HG02610 (cell line): ENCODE results near the gene ZNF286A.
"Not testable (repeated sequence)": the region's sequence is repeated elsewhere in the genome, so short reads cannot be mapped to it uniquely, and the experiment has no call there.

ENCODE experiments used
- ATAC-seq: cut with Tn5 transposase; IDR thresholded peaks from one replicate; pipeline ENCODE4 v1.9.1; 2021; ENCODE audit warnings: mild to moderate bottlenecking, moderate library complexity; ENCODE audit not compliant: unreplicated experiment

ZNF286A gene

GRCh38 chr17:15698967-15699366 lies 585 bp upstream of the ZNF286A start:
- ATAC-seq, result not testable (repeated sequence)

GRCh38 chr17:15699937-15700336 lies 385 bp downstream of the ZNF286A start:
- not testable (repeated sequence) for ATAC-seq

- not testable (repeated sequence) for ATAC-seq
Measured at GRCh38 chr17:15704239-15704638, 4.7 kb downstream of the ZNF286A start.

DNA sequence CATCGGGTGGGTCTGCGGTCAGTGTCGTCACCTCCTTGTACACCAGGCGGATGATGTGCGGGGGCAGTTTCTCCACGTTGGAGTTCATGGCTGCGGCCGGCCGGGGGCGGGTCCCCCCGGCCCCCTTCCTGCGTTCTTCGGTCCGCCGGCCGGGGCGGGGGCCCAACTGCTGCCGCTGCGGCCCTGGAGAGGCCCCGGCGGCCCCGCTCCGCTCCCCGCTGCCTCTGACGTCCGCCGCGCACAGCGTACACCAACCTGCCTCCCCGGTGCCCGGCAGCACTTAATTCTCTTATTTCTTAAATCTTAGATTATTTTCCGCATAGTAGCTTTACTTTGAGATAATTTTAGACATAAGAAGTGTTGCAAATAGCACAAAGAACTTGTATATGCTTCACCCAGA lies 5.3 kb downstream of the ZNF286A start:
- ATAC-seq, result not testable (repeated sequence)

DNA sequence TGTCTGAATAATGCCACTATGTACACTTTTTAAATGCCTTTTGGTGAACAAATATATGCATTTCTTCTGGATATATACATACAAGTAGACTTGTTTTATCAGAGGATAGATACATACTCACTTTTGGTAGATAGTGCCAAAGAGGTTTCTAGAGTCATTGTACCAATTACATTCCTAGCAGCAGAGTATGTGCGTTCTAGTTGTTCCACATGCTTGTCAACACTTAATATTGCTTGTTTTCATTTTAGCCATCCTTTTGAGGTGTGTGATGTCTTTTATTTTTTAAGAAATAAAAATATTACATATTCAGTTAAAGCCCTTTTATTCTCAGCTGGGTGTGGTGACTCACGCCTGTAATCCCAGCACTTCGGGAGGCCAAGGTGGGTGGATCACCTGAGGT lies 9.3 kb downstream of the ZNF286A start:
- not testable (repeated sequence) for ATAC-seq

DNA sequence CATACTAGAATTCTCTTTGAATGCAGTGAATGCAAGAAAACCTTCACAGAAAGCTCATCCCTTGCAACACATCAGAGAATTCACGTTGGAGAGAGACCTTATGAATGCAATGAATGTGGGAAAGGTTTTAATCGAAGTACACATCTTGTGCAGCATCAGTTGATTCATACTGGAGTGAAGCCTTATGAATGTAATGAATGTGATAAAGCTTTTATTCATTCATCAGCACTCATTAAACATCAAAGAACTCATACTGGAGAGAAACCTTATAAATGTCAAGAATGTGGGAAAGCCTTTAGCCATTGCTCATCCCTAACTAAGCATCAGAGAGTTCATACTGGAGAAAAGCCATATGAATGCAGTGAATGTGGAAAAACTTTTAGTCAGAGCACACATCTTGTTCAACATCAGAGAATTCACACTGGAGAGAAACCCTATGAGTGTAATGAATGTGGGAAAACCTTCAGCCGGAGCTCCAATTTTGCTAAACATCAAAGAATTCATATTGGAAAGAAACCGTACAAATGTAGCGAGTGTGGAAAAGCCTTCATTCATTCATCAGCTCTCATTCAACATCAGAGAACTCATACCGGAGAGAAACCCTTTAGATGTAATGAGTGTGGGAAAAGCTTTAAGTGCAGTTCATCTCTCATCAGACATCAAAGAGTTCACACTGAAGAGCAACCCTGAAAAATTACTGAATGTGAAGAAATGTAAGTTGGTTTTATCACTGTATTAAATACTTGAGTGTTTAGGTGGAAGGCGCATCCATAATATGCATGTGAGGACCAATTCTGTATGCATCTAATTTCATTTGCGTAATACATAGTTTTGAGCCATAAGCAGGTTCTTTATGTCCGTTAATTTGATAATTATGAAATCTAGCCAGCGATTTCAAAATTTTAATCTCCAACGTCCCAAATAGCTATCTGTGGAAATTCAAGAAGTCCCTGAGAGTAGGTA lies 17.3 kb downstream of the ZNF286A start:
- not testable (repeated sequence) for ATAC-seq

DNA sequence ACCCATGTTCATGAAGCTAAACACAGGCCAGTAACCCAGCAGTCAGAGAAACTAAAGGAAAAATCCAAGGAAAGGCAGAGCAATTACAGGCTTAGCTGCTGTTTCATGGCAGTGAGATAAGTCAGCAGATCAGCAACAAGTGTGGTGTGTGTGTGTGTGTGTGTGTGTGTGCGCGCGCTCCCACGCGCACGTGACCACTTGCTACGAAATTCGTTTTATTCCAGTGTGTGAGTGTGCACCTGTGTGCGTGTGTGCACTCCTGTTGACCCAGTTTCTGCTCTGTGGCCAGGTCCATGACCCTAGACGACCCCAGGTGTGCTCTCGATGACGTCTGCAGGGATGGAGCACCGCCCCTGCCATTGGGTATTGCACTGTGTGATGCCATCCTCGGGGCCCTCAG lies 31.0 kb downstream of the ZNF286A start:
- not testable (repeated sequence) for ATAC-seq

DNA sequence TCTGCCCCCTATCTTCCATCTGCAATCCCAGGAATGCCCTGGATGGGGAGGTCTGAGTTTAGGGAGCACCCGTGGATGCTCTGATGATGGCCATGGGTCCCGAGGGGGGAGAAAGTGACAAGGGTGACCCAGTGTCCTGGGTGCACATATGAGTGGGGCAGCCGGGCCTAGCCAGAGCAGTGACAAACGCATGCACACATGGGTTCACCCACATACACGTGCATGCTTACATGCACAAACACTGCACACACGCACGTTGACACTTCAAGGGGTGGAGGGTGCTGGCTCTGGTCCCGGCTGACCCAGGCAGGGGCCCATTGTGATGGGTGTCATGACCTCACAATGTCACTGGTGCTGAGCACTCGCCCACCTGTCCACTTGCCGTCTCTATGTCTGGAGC lies 32.3 kb downstream of the ZNF286A start, which contains the start of gene TBC1D26:
TBC1D26 (plus strand) TSS at position 384 of the 400 bp plus-strand sequence. CDS start 3,066 bp downstream, outside the sequence.
- not testable (repeated sequence) for ATAC-seq

DNA sequence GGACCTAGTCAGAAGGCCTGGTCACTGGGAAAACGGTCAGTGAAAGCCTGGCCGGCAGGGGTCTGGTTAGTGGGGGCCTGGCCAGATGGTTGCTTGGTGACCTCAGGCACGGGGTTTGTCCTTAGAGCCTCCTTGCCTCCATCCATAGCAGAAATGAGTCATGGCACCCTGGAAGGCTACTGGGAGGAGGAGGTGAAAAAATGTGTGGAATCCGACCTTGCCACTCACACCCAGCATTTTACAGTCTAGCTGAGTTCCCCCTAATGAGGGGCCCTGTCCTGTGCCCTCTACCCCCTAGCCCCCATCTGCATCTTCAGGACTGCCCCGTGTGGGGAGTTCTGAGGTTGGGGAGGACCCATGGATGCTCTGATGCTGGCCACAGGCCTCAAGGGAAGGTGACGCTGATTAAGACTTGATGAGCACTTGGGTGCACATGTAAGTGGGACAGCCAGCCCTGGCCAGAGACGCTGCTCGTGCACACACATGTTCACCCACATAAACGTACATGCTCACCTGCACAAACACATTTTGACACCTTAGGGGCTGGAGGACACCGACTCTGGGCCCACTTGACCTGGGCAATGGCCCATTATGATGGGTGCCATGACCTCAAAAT lies 33.7 kb downstream of the ZNF286A start:
- not testable (repeated sequence) for ATAC-seq

DNA sequence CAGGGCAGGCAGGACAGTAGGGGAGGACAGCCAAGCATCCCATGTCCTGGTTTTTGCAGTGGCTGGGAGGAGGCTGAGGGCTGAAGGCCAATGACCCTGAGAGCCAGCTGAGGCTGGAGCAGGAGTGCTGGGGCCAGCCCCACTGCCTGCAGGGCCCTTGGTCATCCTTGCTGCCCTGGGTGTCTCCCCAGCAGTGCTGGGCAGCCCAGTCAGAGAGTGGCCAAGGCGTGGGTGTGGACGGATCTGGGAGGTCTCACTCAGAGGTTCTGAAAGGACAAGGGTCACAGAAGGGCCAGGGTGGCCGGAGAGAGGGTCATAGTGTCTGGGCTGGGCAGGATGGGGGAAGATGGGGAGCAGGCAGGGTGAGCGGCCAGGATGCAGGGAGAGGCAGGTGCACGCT lies 37.0 kb downstream of the ZNF286A start:
- ATAC-seq, result not testable (repeated sequence)

GRCh38 chr17:15738066-15738465 lies 38.5 kb downstream of the ZNF286A start:
- no peak for ATAC-seq

DNA sequence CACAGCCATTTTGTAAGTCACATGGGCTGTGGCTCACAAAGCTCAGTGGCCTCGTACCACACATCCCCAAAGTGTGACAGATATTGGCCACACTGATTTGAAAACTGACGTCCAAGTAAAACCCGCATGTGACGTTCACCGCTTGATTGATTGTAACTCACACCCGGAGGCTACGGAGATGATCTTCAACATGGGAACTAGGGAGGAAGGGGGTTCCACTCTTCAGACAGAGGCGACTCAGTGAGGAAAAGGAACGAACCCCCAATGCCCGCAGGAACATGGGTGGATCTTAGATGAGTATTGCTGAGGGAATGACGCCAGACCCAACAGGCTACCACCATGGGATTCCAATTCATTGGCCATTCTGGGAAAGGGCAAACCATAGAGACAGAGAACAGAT lies 39.7 kb downstream of the ZNF286A start:
- ATAC-seq, result not testable (repeated sequence)

GRCh38 chr17:15740041-15740440 lies 40.5 kb downstream of the ZNF286A start:
- ATAC-seq, result not testable (repeated sequence)

DNA sequence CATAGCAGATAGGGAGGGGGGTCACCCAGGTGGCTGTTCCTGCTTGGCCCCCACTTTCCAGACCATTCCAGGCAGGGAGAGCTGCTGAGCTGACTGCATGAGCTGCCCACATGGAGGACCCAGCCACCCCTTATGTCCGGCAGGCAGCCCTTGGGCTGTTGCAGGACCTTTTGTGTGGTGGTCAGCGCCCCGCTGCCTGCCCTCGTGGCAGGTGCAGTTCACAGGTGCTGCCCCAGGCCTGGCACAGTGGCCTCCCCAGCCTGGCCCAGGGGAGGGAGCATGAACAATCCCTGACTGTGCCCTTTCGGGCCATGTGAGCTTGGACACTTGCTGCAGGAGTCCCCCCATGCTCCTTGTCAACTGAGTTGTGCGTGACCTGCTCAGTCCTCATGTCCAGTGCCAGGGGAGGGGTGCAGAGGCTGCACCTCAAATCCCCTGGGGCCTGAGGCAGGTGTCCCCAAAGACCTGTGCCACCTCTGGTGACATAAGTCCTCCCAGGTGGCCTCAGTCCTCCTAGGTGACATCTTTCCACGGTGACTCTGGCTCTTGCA lies 41.1 kb downstream of the ZNF286A start:
- ATAC-seq, result no peak

DNA sequence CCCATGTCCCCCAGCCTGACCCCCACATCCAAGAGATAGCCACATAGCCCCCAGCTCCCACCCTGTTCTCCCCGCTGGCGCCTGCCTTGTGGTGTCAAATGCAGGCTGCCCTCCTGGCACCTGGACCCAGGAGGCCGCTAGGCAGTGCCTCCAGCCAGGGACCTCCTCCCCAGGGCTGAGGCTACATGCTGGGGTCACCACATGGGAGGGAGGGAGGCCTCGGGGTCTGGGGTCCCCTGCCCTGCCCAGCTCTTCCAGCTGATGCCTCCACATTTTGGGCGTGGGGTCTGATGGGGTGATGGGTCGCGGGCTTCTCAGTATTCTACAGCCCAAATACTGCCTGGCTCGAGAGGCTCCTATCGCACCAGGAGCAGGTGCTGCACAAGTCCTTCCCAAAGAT lies 42.1 kb downstream of the ZNF286A start:
- no peak for ATAC-seq

DNA sequence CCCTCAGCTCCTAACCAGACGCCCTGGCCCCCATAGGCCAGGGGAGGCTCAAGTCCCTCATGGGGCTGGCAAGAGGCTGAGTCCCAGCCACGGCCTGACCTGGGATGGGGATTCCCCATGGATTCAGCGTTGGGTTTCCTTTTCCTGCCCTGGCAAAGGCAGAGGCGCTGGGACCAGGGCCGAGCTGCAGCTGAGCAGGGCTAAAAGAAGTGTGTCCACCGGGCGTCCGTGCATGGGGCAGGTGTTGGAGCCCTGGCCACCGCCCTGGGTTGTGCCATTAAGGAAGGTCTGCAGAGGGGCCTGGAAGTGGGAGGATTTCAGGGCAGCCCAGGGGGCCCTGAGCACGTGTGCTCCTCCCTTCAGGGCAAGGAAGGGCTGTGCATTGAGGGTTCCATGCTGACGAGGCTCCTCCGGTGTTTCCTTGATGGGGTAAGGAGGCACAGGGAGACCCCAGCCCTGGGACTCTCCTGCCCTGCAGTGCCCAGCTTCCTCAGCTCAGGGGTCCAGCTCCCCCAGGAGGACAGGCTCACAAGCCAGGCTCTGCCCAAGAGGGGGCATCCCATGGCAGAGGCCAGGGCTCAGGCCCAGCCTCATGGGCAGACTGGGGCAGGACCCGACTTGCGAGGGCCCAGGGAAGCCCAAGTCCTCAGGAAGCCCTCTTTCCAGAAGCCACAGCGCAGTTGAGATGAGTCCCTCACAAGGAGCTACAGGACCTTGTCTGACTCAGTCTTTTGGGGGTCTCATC lies 42.7 kb downstream of the ZNF286A start:
- ATAC-seq, result no peak

- no peak for ATAC-seq
Measured at GRCh38 chr17:15742921-15743320, 43.4 kb downstream of the ZNF286A start.

DNA sequence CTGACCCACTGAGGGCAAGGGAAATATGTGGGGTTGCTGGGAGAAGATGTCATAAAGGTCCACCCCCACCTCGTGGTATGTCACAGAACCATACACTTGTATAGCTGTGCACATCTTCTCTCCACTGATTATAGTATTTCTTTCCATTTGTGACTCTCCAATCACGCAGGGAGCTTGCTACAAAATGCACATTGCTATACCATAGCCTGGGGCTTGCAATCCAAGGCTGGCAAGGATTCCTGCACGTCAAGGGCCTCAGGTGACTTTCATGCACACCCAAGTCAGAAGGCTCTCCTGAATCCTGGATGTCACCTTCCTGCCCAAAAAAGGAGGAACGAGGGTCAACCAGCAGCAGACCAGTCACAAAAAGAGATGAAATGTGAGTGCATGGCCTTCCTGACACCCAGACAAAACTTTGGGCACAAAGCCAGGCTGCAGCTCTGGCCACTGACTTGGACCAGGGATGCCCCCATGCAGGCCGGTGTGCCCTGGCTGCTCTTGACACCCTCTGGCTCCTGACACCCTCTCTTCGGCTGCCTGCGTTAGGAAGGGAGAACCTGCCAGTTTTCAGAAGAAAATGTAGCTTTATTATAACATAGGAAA lies 44.6 kb downstream of the ZNF286A start:
- no peak for ATAC-seq

DNA sequence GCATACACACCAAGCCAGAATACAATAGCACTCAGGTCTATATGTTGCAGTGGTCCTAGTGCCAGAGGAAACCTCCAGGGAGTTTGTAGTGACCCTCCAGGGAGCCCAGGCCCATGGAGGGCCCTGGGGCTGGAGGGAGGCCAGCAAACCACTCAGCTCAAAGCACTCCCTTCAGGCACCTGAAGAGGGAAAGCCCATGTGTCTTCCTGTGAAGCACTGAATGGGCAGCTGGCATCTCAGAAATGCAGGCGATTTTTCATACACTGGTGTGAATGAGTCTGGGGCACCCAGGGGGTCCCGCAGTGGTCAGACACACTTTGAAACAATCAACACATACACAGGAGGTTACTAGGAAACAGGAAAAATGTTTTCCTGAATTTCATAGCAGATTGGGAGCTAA lies 45.3 kb downstream of the ZNF286A start:
- ATAC-seq, result no peak

DNA sequence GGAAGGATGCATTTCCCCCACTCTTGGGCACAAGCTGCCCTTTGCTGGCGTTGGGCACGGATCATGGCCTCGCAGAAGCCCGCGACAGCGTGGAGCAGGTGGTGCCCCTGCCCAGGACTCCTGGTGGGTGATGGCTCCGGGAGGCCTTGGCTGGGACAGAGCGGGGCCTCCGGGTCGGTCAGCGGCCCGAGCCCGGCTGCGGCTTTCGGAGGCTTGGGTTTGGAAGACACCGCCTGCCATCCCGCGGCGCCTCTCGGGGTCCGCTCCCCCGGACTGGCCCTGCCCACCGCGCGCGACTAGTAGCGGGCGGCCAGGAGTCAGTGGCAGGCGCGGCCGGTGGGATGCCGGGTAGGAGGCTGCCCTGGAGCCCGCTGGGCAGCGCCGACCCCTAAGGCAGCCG lies 49.9 kb downstream of the ZNF286A start:
- not testable (repeated sequence) for ATAC-seq
